SU-DHL-6 (cell line): Measurements from ENCODE around the gene TSHZ3.

Experiments
- H2AFZ ChIP-seq: fragments of 200-600 bp; sonication (generic); 2 replicates; pipeline ENCODE4 v1.6.1; 2014; ENCODE audit warnings: low read depth, mild to moderate bottlenecking, moderate library complexity, mixed read lengths, antibody characterized with exemption, low read length; ENCODE audit not compliant: severe bottlenecking
- H3F3A ChIP-seq: fragments of 200-600 bp; shearing (Covaris generic); 2 replicates; pipeline ENCODE4 v1.6.0; 2016; ENCODE audit warnings: antibody characterized with exemption, mild to moderate bottlenecking; ENCODE audit not compliant: insufficient read depth
- H3K27ac ChIP-seq: fragments of 200-600 bp; sonication (generic); 2 replicates; pipeline ENCODE4 v1.5.1; 2016; ENCODE audit warnings: low read depth, mild to moderate bottlenecking, low read length, moderate library complexity, mixed read lengths
- H3K27me3 ChIP-seq: fragments of 200-600 bp; sonication (generic), shearing (Covaris generic); 2 replicates; pipeline ENCODE4 v1.6.0; 2014; ENCODE audit warnings: mild to moderate bottlenecking, low read length
- H3K36me3 ChIP-seq: fragments of 200-600 bp; sonication (generic); 2 replicates; pipeline ENCODE4 v1.6.1; 2014; ENCODE audit warnings: mild to moderate bottlenecking, low read length, mixed read lengths
- H3K4me2 ChIP-seq: fragments of 300-600, 200-600 bp; shearing (Covaris generic), sonication (generic); 2 replicates; pipeline ENCODE4 v1.6.0; 2014; ENCODE audit warnings: low read length, low read depth, mild to moderate bottlenecking; ENCODE audit not compliant: poor library complexity, severe bottlenecking
- H3K4me3 ChIP-seq: fragments of 200-600 bp; sonication (generic); 2 replicates; pipeline ENCODE4 v1.5.1; 2014; ENCODE audit warnings: antibody characterized with exemption, low read length, mild to moderate bottlenecking, mixed read lengths; ENCODE audit not compliant: insufficient read depth, poor library complexity, severe bottlenecking
- H3K79me2 ChIP-seq: fragments of 200-600 bp; sonication (generic); 2 replicates; pipeline ENCODE4 v1.6.1; 2014; ENCODE audit warnings: mild to moderate bottlenecking, low read length, moderate library complexity; ENCODE audit not compliant: insufficient read depth
- H3K9ac ChIP-seq: fragments of 200-600 bp; sonication (generic); 2 replicates; pipeline ENCODE4 v1.7.0; 2014; ENCODE audit warnings: mild to moderate bottlenecking, low read length
- H3K9me2 ChIP-seq: fragments of 200-600 bp; sonication (generic); replicated peaks from 2 replicates; pipeline ENCODE4 v1.6.1; 2014; ENCODE audit warnings: low read length; ENCODE audit not compliant: insufficient read depth
- H3K9me3 ChIP-seq: fragments of 200-600 bp; sonication (generic); 2 replicates; pipeline ENCODE4 v1.6.1; 2014; ENCODE audit warnings: low read length, mixed read lengths; ENCODE audit not compliant: insufficient read depth
- H4K20me1 ChIP-seq: fragments of 200-600 bp; sonication (generic); 2 replicates; pipeline ENCODE4 v1.6.1; 2014; ENCODE audit warnings: low read depth, mild to moderate bottlenecking, antibody characterized with exemption, low read length, moderate library complexity, mixed read lengths
- EZH2phosphoT487 ChIP-seq: fragments of 200-600 bp; sonication (generic), shearing (Covaris generic); conservative IDR thresholded peaks from 2 replicates; pipeline ENCODE4 v1.6.1; 2018; ENCODE audit warnings: mild to moderate bottlenecking, antibody characterized with exemption, low read length, moderate library complexity, mixed read lengths
- TF ChIP-seq, protein P1 (sequence below): fragments of 200-600 bp; sonication (generic); IDR thresholded peaks from one replicate; pipeline ENCODE4 v1.5.1; 2017; ENCODE audit warnings: antibody characterized with exemption, mild to moderate bottlenecking, low read length, moderate library complexity; ENCODE audit not compliant: insufficient read depth, poor library complexity, severe bottlenecking

TSHZ3 gene

DNA sequence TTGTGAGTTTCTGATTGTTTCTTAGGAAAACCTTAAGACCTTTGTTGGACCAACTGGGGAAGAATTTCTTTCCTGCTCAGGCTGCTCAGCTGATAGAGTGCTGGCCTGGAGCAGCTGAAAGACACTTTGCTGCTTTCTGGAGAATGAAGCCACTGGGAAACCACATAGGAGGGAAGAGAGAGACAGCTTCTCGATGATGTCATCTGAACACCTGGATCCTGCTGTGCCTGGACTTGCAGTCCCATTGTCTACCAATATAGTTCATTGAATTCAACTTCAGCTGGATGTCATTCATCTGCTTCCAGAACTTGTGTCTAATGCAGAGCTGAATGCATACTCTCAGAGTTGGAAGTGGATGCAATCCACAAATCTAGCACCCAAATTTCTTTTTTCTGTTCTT lies 34.3 kb upstream of the TSHZ3 start:
- Histone ChIP-seq H3K4me2 (no peak overlapping the region), H3K27ac (no peak overlapping the region), H2AFZ (no peak overlapping the region), H3K9ac (no peak overlapping the region), H3K4me3 (no peak overlapping the region), H3F3A (no peaks in the 10 kb centered on the region), H4K20me1 (no peaks in the 10 kb centered on the region), H3K27me3 (no peaks in the 10 kb centered on the region), H3K79me2 (no peaks in the 10 kb centered on the region), H3K36me3 (no peaks in the 10 kb centered on the region), H3K9me2 (no peaks in the 10 kb centered on the region), H3K9me3 (peaks cover 5% of the 10 kb centered on the region; the same call in 1 of the 2 replicates)
- TF ChIP-seq, protein P1, sequence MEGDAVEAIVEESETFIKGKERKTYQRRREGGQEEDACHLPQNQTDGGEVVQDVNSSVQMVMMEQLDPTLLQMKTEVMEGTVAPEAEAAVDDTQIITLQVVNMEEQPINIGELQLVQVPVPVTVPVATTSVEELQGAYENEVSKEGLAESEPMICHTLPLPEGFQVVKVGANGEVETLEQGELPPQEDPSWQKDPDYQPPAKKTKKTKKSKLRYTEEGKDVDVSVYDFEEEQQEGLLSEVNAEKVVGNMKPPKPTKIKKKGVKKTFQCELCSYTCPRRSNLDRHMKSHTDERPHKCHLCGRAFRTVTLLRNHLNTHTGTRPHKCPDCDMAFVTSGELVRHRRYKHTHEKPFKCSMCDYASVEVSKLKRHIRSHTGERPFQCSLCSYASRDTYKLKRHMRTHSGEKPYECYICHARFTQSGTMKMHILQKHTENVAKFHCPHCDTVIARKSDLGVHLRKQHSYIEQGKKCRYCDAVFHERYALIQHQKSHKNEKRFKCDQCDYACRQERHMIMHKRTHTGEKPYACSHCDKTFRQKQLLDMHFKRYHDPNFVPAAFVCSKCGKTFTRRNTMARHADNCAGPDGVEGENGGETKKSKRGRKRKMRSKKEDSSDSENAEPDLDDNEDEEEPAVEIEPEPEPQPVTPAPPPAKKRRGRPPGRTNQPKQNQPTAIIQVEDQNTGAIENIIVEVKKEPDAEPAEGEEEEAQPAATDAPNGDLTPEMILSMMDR: no peak
- no peak for TF ChIP-seq EZH2phosphoT487

- TF ChIP-seq, protein P1: no peak
- TF ChIP-seq EZH2phosphoT487: no peak
- Histone ChIP-seq H3K4me2 (no peak overlapping the region), H3K9me2 (no peaks in the 10 kb centered on the region), H3K9ac (no peak overlapping the region), H3K4me3 (no peak overlapping the region), H2AFZ (no peak overlapping the region), H3K79me2 (no peaks in the 10 kb centered on the region), H3F3A (no peaks in the 10 kb centered on the region), H3K9me3 (peaks cover 5% of the 10 kb centered on the region; the same call in 1 of the 2 replicates), H4K20me1 (no peaks in the 10 kb centered on the region), H3K36me3 (no peaks in the 10 kb centered on the region), H3K27me3 (no peaks in the 10 kb centered on the region), H3K27ac (no peak overlapping the region)
Observed at GRCh38 chr19:31380854-31381253, 31.6 kb upstream of the TSHZ3 start.

DNA sequence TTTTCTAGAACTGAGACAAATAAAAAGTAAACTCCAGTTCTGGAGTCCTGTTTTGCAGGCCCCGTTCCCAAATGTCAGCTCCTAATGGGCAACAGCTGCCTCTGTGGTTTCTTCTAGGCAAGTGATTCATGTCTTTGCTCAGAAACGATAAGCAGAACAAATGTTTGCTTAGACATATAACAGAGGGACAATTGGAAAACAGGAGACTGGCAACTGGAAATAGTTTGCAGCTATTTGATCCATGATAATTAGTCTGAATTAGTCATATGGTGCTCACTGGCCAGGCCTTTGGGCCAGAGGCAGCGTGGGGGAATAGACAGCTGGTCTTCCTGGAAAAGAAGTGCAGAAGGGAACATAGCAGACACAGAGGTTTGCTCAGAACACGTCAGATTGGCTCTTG lies 29.2 kb upstream of the TSHZ3 start:
- H3K4me3 ChIP-seq: no peak overlapping the region
- no peak overlapping the region for H3K27ac ChIP-seq
- no peaks in the 10 kb centered on the region for H4K20me1 ChIP-seq
- H3K9ac ChIP-seq: no peak overlapping the region
- no peak overlapping the region for H3K4me2 ChIP-seq
- peaks cover 2% of the 10 kb centered on the region; the same call in 1 of the 2 replicates for H3K9me3 ChIP-seq
- no peaks in the 10 kb centered on the region for H3K36me3 ChIP-seq
- no peaks in the 10 kb centered on the region for H3K27me3 ChIP-seq
- H3K79me2 ChIP-seq: no peaks in the 10 kb centered on the region
- no peak for TF ChIP-seq EZH2phosphoT487
- TF ChIP-seq, protein P1: no peak
- H2AFZ ChIP-seq: no peak overlapping the region
- no peaks in the 10 kb centered on the region for H3K9me2 ChIP-seq
- H3F3A ChIP-seq: no peaks in the 10 kb centered on the region

GRCh38 chr19:31377736-31378135 lies 28.5 kb upstream of the TSHZ3 start:
- no peaks in the 10 kb centered on the region for H4K20me1 ChIP-seq
- H3K27me3 ChIP-seq: no peaks in the 10 kb centered on the region
- no peaks in the 10 kb centered on the region for H3K79me2 ChIP-seq
- no peaks in the 10 kb centered on the region for H3K9me3 ChIP-seq
- no peaks in the 10 kb centered on the region for H3K9me2 ChIP-seq
- no peak overlapping the region for H2AFZ ChIP-seq
- TF ChIP-seq, protein P1: no peak
- no peak for TF ChIP-seq EZH2phosphoT487
- no peak overlapping the region for H3K4me2 ChIP-seq
- no peak overlapping the region for H3K9ac ChIP-seq
- no peak overlapping the region for H3K4me3 ChIP-seq
- no peaks in the 10 kb centered on the region for H3F3A ChIP-seq
- no peaks in the 10 kb centered on the region for H3K36me3 ChIP-seq
- no peak overlapping the region for H3K27ac ChIP-seq
